Heart right ventricle (tissue), 16 donors: ENCODE data around the gene MPP2. TPM values are rescaled to one million over a fixed set of nuclear protein-coding genes. Genes with fewer than 3 reads are reported as not detected.
"Not testable (repeated sequence)": the region's sequence is repeated elsewhere in the genome, so short reads cannot be mapped to it uniquely, and the experiment has no call there.

Source experiments
- ATAC-seq, 8 donors: fragments of 200-7000 bp; cut with Tn5 transposase; one replicate each; pipeline ENCODE4 v1.9.1; 2020; ENCODE audit warnings: mild to moderate bottlenecking in 8 of 8, moderate library complexity in 8 of 8, moderate number of reproducible peaks in 1 of 8
- DNase-seq, 2 donors: peaks; one replicate each; pipeline ENCODE4 v3.0.0-alpha.2; 2020
- H3K27ac ChIP-seq, 10 donors: fragments of 200-600 bp; sonication (generic) in 2 of 10; one replicate each; pipeline versions ENCODE4 v1.5.0 to v1.8.0; 2020 to 2022; ENCODE audit warnings: mild to moderate bottlenecking in 3 of 10
- H3K27me3 ChIP-seq, 7 donors: fragments of 200-600 bp; one replicate each; pipeline ENCODE4 v1.8.0; 2021 to 2022; ENCODE audit warnings: mild to moderate bottlenecking in 2 of 7
- H3K36me3 ChIP-seq, 9 donors: fragments of 200-600 bp; sonication (generic) in 1 of 9; one replicate each; pipeline versions ENCODE4 v1.5.0 to v1.8.0; 2020 to 2022; ENCODE audit warnings: mild to moderate bottlenecking in 2 of 9
- H3K4me1 ChIP-seq, 9 donors: fragments of 200-600 bp; sonication (generic) in 1 of 9; one replicate each; pipeline versions ENCODE4 v1.5.0 to v1.8.0; 2020 to 2022; ENCODE audit warnings: mild to moderate bottlenecking in 4 of 9
- H3K4me3 ChIP-seq, 10 donors: fragments of 200-600 bp; sonication (generic) in 2 of 10; one replicate each; pipeline versions ENCODE4 v1.5.0 to v1.8.0; 2020 to 2022; ENCODE audit warnings: mild to moderate bottlenecking in 7 of 10, moderate library complexity in 2 of 10
- H3K9me3 ChIP-seq, 11 donors: fragments of 200-600 bp in 10 of 11; sonication (generic) in 2 of 11; one replicate each; pipeline versions ENCODE4 v1.5.0 to v1.8.0; 2013 to 2022; ENCODE audit warnings: mild to moderate bottlenecking in 2 of 11, control low read depth in 1 of 11, moderate library complexity in 1 of 11
- WGBS, 2 donors: extraction: QIAGEN DNeasy Blood & Tissue Kit; methylation state at CpG; one replicate each; pipeline ENCODE4 v1.1.7; 2013; ENCODE audit warnings: inconsistent platforms in 1 of 2; 5-methylcytosine and 5-hydroxymethylcytosine counted together
- intact Hi-C, 10 donors: fragments of 100-400 bp; cut with DNase I; formaldehyde crosslinking; loops; one replicate each; pipeline versions ENCODE4 v1.11.1 to v1.14.2; 2022
- polyA plus RNA-seq, 2 donors: library from polyadenylated mRNA; stranded (reverse); fragments of 200-250 nt; gene quantifications; one replicate each; pipeline ENCODE4 v1.2.3, GENCODE V29; 2013
- total RNA-seq, 10 donors: library from RNA; stranded (reverse); fragmentation: NEBNext Ultra II Directional in 3 of 10; extraction: Animal tissue kit (Norgen Biotek cat#: 25700) in 3 of 10; gene quantifications; one replicate each; pipeline versions ENCODE4 v1.2.1 to v1.2.4, GENCODE V29; 2021 to 2023
- TF ChIP-seq, protein P1 (sequence below), 9 donors: fragments of 200-600 bp; sonication (generic) in 2 of 9; IDR thresholded peaks; one replicate each; pipeline versions ENCODE4 v1.5.0 to v1.8.0; 2021 to 2022; ENCODE audit warnings: antibody characterized with exemption in 9 of 9, mild to moderate bottlenecking in 5 of 9, moderate library complexity in 1 of 9
- donor health status: Arrhythmogenic right ventricular cardiomyopathy.
- donor health status: ischemic (EF 13 %, LVEDD 7.1; RV severe dilation, severe dysfunction).
- donor health status: healthy with polysubstance abuse.
- donor health status: DM: no; HTN: yes; CAD: no.
- donor health status: DM: no; HTN: no; CAD: no.
- donor health status: ischemic (EF 25% LVEDD 6.9; RV normal size, moderate dysfunction).
- donor health status: ischemic (EF 25% LVEDD 5.7; RV mildly dilated, moderate dysfunction).
- donor health status: healthy.
- donor health status: DM: yes; HTN: yes; CAD: no.
- donor health status: Ischemic cardiomyopathy.
- donor health status: ischemic (EF 35%, LVEDD 5.7; RV mildly dilated, moderate dysfunction).
- donor health status: nonischemic (EF 11% LVEDD 7.7; RV severe dilation, severe dysfunction).
- donor health status: DM: yes; HTN: yes; CAD: no.
- donor health status: PGD.
- donor health status: ischemic (EF 29% LVEDD 5.4; RV normal size, mild dysfunction).
- donor health status: nonischemic (EF 23%, LVEDD 6.1; RV moderate dilation, normal function).

Gene MPP2
- total and polyA plus RNA-seq, 12 donors = 5.0 to 20.7 (median 12.9) TPM

- 79 to 85% methylated on average over 7 of the region's 7 CpGs for WGBS, 2 donors
- H3K4me3 ChIP-seq = no peak overlapping the region
- TF ChIP-seq, protein P1, sequence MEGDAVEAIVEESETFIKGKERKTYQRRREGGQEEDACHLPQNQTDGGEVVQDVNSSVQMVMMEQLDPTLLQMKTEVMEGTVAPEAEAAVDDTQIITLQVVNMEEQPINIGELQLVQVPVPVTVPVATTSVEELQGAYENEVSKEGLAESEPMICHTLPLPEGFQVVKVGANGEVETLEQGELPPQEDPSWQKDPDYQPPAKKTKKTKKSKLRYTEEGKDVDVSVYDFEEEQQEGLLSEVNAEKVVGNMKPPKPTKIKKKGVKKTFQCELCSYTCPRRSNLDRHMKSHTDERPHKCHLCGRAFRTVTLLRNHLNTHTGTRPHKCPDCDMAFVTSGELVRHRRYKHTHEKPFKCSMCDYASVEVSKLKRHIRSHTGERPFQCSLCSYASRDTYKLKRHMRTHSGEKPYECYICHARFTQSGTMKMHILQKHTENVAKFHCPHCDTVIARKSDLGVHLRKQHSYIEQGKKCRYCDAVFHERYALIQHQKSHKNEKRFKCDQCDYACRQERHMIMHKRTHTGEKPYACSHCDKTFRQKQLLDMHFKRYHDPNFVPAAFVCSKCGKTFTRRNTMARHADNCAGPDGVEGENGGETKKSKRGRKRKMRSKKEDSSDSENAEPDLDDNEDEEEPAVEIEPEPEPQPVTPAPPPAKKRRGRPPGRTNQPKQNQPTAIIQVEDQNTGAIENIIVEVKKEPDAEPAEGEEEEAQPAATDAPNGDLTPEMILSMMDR (IDR thresholded peaks at IDR 0.05) = no peak
- H3K36me3 ChIP-seq = no peaks in the 10 kb centered on the region
- H3K4me1 ChIP-seq = peaks cover 0 to 28% (median 21%) of the 10 kb centered on the region in 9 donors
- H3K27me3 ChIP-seq = no peaks in the 10 kb centered on the region
- H3K9me3 ChIP-seq = no peaks in the 10 kb centered on the region
- ATAC-seq (no peak), DNase-seq (no peak)
- intact Hi-C loops = loop anchor here in 7 of 10 donors (10.0 kb wide), 3 partner anchors 58 to 158 kb away; partner anchors contain the start of gene CFAP97D1 (in 2 of the 7)
- no peak overlapping the region for H3K27ac ChIP-seq
These were observed 64.4 kb downstream of the MPP2 start for GRCh38 chr17:43842975-43843325.

- not testable (repeated sequence) for H3K27me3 ChIP-seq, H3K36me3 ChIP-seq, DNase-seq, H3K4me3 ChIP-seq, ATAC-seq, H3K9me3 ChIP-seq, H3K27ac ChIP-seq
- intact Hi-C loops = loop anchor here in 7 of 10 donors (10.0 kb wide), 3 partner anchors 58 to 158 kb away; partner anchors contain the start of gene CFAP97D1 (in 2 of the 7)
- WGBS, 2 donors = 91 to 92% methylated on average over 37 to 54 of the region's 54 CpGs
- H3K4me1 ChIP-seq = peaks cover 0 to 28% (median 21%) of the 10 kb centered on the region in 9 donors
These were observed 65.0 kb downstream of the MPP2 start for GRCh38 chr17:43842091-43842974.

DNA sequence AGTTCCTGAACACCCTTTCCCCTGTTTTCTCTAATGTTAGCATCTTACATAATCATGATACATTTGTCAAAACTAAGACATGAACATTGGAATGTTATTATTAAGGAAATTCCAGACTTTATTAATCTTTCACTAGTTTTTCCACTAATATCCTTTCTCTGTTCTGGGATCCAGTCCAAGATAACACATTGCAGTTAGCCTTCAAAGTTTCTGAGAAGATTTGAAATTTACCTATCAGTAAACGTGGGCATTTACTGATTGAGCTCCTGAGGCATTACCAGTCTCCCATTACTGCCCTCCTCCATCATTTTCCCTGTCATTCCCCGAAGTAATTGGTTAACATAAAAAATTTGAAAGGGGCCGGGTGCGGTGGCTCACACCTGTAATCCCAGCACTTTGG is 66.1 kb downstream of the MPP2 start:
- DNase-seq (no peak), ATAC-seq (no peak)
- intact Hi-C loops = loop anchor here in 7 of 10 donors (10.0 kb wide), 3 partner anchors 56 to 156 kb away; partner anchors contain the start of gene CFAP97D1 (in 2 of the 7)
- WGBS, 2 donors = 74 to 82% methylated on average over 4 of the region's 4 CpGs
- Histone ChIP-seq H3K4me1 (peaks cover 0 to 22% (median 15%) of the 10 kb centered on the region in 9 donors), H3K36me3 (no peaks in the 10 kb centered on the region), H3K27me3 (no peaks in the 10 kb centered on the region), H3K4me3 (no peak overlapping the region), H3K9me3 (no peaks in the 10 kb centered on the region), H3K27ac (no peak overlapping the region)
- TF ChIP-seq, protein P1 (IDR thresholded peaks at IDR 0.05) = no peak

DNA sequence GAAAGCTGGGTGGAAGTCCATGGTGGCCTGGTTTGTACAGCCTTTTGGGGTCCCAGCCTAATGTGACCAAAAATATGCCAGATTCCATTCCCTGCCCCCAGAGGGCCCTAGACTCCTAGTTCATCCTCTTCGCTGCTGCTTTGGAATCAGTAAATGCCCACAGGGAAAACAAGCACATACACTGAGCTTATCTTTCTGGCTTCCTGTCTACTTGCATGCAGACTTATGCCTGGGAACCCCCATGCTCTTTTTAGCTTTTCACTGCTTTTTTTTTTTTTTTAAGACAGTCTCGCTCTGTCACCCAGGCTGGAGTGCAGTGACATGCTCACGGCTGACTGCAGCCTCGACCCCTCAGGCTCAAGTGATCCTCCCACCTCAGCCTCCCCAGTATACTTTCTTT is 66.5 kb downstream of the MPP2 start:
- 46 to 54% methylated on average over 4 of the region's 4 CpGs for WGBS, 2 donors
- Histone ChIP-seq H3K9me3 (no peaks in the 10 kb centered on the region), H3K27ac (no peak overlapping the region), H3K27me3 (no peaks in the 10 kb centered on the region), H3K36me3 (no peaks in the 10 kb centered on the region), H3K4me1 (peaks cover 0 to 20% (median 10%) of the 10 kb centered on the region in 9 donors), H3K4me3 (no peak overlapping the region)
- intact Hi-C loops = loop anchor here in 7 of 10 donors (10.0 kb wide), 3 partner anchors 56 to 156 kb away; partner anchors contain the start of gene CFAP97D1 (in 2 of the 7)
- TF ChIP-seq, protein P1 (IDR thresholded peaks at IDR 0.05) = peak in 7 of 9 donors; percentile 26 to 49 (median 33)
- peak in 7 of 8 donors; percentile 24 to 75 (median 62) for ATAC-seq
- no peak for DNase-seq
